ENCODE measurements around the gene DNAJB14. TPM values are rescaled to one million over a fixed set of nuclear protein-coding genes. Genes with fewer than 3 reads are reported as not detected.

The DNAJB14 gene
- total RNA-seq, 1 experiment from 2014 or later: 52.5 TPM

DNA sequence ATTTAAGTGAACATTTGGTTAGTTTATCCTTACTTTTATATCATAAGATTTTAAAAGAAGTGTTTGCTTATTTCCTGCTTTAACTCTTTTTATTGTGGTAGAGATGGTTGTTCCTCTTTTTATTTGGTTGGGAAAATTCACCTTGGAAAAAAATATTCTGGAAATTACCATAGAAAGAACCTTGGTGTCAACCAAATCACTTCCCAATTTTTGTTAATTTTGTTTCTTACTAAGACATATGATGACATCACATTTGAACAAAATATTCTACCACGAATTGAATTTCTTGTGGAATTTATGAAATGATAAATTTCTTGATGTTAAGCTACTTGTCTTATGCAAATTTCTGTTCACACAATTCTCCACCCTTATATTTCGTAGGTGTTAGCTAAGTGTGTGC is 85.9 kb downstream of the DNAJB14 start:
- intact Hi-C loops (cut with micrococcal nuclease): no loop called here

DNA sequence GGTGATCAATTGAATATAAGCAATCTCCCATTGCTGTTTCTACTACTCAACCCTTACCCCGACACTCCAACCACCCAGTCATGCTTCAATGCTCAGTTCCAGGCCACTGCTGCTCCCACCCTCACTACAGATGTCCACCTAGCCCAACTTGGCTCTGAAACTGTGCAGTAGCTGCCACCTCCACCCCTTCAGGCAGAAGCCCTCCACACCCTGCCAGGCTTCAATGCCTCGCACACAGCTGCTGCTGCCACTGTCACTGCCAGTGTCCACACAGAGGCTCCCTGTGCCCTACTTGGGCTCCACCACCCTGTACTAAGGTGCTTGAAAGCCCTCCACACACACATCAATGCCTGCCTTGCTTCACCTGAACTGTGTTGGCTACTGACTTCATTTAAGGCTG is 86.8 kb downstream of the DNAJB14 start:
- no peaks in the 10 kb centered on the region for H3K27me3 ChIP-seq (ENCODE audit: insufficient read depth, low read length)
- no peaks in the 10 kb centered on the region for H3K9me2 ChIP-seq (ENCODE audit: insufficient read depth)
- RAD21 ChIA-PET (ENCODE audit: low non-redundant PET in 1 of 2, low total read pairs in 2 of 2, uncharacterized antibody in 2 of 2, unreplicated experiment in 2 of 2): no interaction called here
- intact Hi-C loops (cut with micrococcal nuclease): no loop called here
- BruUV-seq (replicated peaks): no TSS peak
- no peak overlapping the region for H3K4me3 ChIP-seq (replicated peaks in 1 of 2; ENCODE audit: low read depth in 1 of 2, low read length in 2 of 2)
- no peaks in the 10 kb centered on the region for H3K36me3 ChIP-seq (ENCODE audit: control insufficient read depth in 1 of 2, insufficient read depth in 2 of 2, low read length in 2 of 2)
- no peaks in the 10 kb centered on the region for H3K79me2 ChIP-seq (ENCODE audit: insufficient read depth, low read length)
- TF ChIP-seq POLR2AphosphoS5 (IDR thresholded peaks at IDR 0.05; ENCODE audit: low read depth, low read length) (no peak), EZH2 (IDR thresholded peaks at IDR 0.05) (no peak), SIN3A (IDR thresholded peaks at IDR 0.05; ENCODE audit: low read depth) (no peak), ZFX (IDR thresholded peaks at IDR 0.05) (no peak), POLR2A (IDR thresholded peaks at IDR 0.05; ENCODE audit: borderline replicate concordance, extremely low read depth, insufficient read depth, insufficient read length) (no peak), FOSL1 (IDR thresholded peaks at IDR 0.05; ENCODE audit: low read depth) (no peak), CEBPB (IDR thresholded peaks at IDR 0.05; ENCODE audit: low read depth) (no peak), EZH2phosphoT487 (IDR thresholded peaks at IDR 0.05; ENCODE audit: borderline replicate concordance) (no peak), ELF1 (IDR thresholded peaks at IDR 0.05; ENCODE audit: borderline replicate concordance, low read depth) (no peak), SRF (IDR thresholded peaks at IDR 0.05; ENCODE audit: low read depth) (no peak), RAD21 (IDR thresholded peaks at IDR 0.05; ENCODE audit: low read depth) (no peak), TCF7L2 (IDR thresholded peaks at IDR 0.05; ENCODE audit: borderline replicate concordance, extremely low read depth, insufficient read depth, insufficient read length) (no peak), ZNF274 (IDR thresholded peaks at IDR 0.05; ENCODE audit: low read depth, low read length) (no peak), MAX (IDR thresholded peaks at IDR 0.05) (no peak)
- TF ChIP-seq, protein P1, sequence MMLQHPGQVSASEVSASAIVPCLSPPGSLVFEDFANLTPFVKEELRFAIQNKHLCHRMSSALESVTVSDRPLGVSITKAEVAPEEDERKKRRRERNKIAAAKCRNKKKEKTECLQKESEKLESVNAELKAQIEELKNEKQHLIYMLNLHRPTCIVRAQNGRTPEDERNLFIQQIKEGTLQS (IDR thresholded peaks at IDR 0.05): no peak
- peaks cover 0 to 6% of the 10 kb centered on the region in 2 experiments; a peak in 1 of 4 replicates for H3K4me1 ChIP-seq (ENCODE audit: control insufficient read depth in 1 of 2, insufficient read depth in 2 of 2, low read length in 2 of 2)
- ATAC-seq (no peak), DNase-seq (ENCODE audit: low read depth, low spot score) (no peak)
- no peak overlapping the region for H2AFZ ChIP-seq (ENCODE audit: low read depth, low read length, poor library complexity, severe bottlenecking)
- H4K20me1 ChIP-seq (ENCODE audit: insufficient read depth): no peaks in the 10 kb centered on the region
- CTCF ChIA-PET: no interaction called here
- no peak overlapping the region for H3K27ac ChIP-seq (ENCODE audit: low read depth, low read length)
- POLR2A ChIA-PET: no interaction called here
- no peak overlapping the region for H3K4me2 ChIP-seq (ENCODE audit: low read length)
- no peak overlapping the region for H3K9ac ChIP-seq (ENCODE audit: low read length)
- no peaks in the 10 kb centered on the region for H3K9me3 ChIP-seq (ENCODE audit: control insufficient read depth in 1 of 2, insufficient read depth in 1 of 2, low read depth in 1 of 2, low read length in 2 of 2)

More for the DNA sequence above, 85.9 kb downstream of the DNAJB14 start:
- DNase-seq (ENCODE audit: low read depth, low spot score): no peak
- Histone ChIP-seq H3K9ac (ENCODE audit: low read length) (no peak overlapping the region), H3K9me2 (ENCODE audit: insufficient read depth) (no peaks in the 10 kb centered on the region), H3K4me2 (ENCODE audit: low read length) (no peak overlapping the region), H3K79me2 (ENCODE audit: insufficient read depth, low read length) (no peaks in the 10 kb centered on the region), H4K20me1 (ENCODE audit: insufficient read depth) (no peaks in the 10 kb centered on the region), H3K36me3 (ENCODE audit: control insufficient read depth in 1 of 2, insufficient read depth in 2 of 2, low read length in 2 of 2) (no peaks in the 10 kb centered on the region), H3K4me3 (replicated peaks in 1 of 2; ENCODE audit: low read depth in 1 of 2, low read length in 2 of 2) (no peak overlapping the region), H3K4me1 (ENCODE audit: control insufficient read depth in 1 of 2, insufficient read depth in 2 of 2, low read length in 2 of 2) (peaks cover 0 to 6% of the 10 kb centered on the region in 2 experiments; a peak in 1 of 4 replicates), H3K9me3 (ENCODE audit: control insufficient read depth in 1 of 2, insufficient read depth in 1 of 2, low read depth in 1 of 2, low read length in 2 of 2) (no peaks in the 10 kb centered on the region), H3K27me3 (ENCODE audit: insufficient read depth, low read length) (no peaks in the 10 kb centered on the region), H2AFZ (ENCODE audit: low read depth, low read length, poor library complexity, severe bottlenecking) (no peak overlapping the region), H3K27ac (ENCODE audit: low read depth, low read length) (no peak overlapping the region)
- ChIA-PET POLR2A (no interaction called here), CTCF (no interaction called here), RAD21 (ENCODE audit: low non-redundant PET in 1 of 2, low total read pairs in 2 of 2, uncharacterized antibody in 2 of 2, unreplicated experiment in 2 of 2) (no interaction called here)
- no peak for TF ChIP-seq JUND (IDR thresholded peaks at IDR 0.05)
- TF ChIP-seq YY1 (IDR thresholded peaks at IDR 0.05; ENCODE audit: extremely low read depth, insufficient replicate concordance, low read depth, low read length): no peak
- TF ChIP-seq SRF (IDR thresholded peaks at IDR 0.05; ENCODE audit: low read depth): no peak
- TF ChIP-seq CEBPB (IDR thresholded peaks at IDR 0.05; ENCODE audit: low read depth): no peak
- no peak for TF ChIP-seq EGR1 (IDR thresholded peaks at IDR 0.05; ENCODE audit: low read depth)
- no peak for TF ChIP-seq SP1 (IDR thresholded peaks at IDR 0.05; ENCODE audit: low read depth)
- TF ChIP-seq, protein P2, sequence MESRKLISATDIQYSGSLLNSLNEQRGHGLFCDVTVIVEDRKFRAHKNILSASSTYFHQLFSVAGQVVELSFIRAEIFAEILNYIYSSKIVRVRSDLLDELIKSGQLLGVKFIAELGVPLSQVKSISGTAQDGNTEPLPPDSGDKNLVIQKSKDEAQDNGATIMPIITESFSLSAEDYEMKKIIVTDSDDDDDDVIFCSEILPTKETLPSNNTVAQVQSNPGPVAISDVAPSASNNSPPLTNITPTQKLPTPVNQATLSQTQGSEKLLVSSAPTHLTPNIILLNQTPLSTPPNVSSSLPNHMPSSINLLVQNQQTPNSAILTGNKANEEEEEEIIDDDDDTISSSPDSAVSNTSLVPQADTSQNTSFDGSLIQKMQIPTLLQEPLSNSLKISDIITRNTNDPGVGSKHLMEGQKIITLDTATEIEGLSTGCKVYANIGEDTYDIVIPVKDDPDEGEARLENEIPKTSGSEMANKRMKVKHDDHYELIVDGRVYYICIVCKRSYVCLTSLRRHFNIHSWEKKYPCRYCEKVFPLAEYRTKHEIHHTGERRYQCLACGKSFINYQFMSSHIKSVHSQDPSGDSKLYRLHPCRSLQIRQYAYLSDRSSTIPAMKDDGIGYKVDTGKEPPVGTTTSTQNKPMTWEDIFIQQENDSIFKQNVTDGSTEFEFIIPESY (IDR thresholded peaks at IDR 0.05; ENCODE audit: extremely low read depth, insufficient replicate concordance, low read length): no peak
- no peak for ATAC-seq
- BruUV-seq (replicated peaks): no TSS peak

Measured in HCT116 (cell line).